HCT116 (cell line): ENCODE results near the gene NDUFV3. TPM values are rescaled to one million over a fixed set of nuclear protein-coding genes. Genes with fewer than 3 reads are reported as not detected.

Experiments
- ATAC-seq: fragments of 200-7000 bp; cut with Tn5 transposase; 2 replicates; pipeline ENCODE4 v1.9.1; 2020; ENCODE audit warnings: mild to moderate bottlenecking, moderate library complexity
- BruUV-seq: library from RNA; stranded (reverse); fragments of 400-500 nt; replicated peaks from 2 replicates; lab custom pipeline; 2021; lab: Mats Ljungman, UMichigan
- CTCF ChIA-PET: fragments of 300-600 bp; sonication (Branson Sonifier 250); formaldehyde crosslinking; loops from one replicate; lab custom pipeline; 2021; ENCODE audit warnings: antibody characterized with exemption; lab: Charles Lee
- POLR2A ChIA-PET: fragments of 300-600, 350-600 bp; sonication (Branson Sonifier 250); formaldehyde crosslinking; loops from one replicate; lab custom pipeline; 2021; ENCODE audit warnings: antibody characterized with exemption; lab: Charles Lee
- RAD21 ChIA-PET, 2 experiments: fragments of 300-600 bp; sonication (Branson Sonifier 250); formaldehyde crosslinking; loops; one replicate each; lab custom pipeline; 2023; ENCODE audit warnings: low total read pairs in 2 of 2; ENCODE audit not compliant: uncharacterized antibody in 2 of 2, unreplicated experiment in 2 of 2, low non-redundant PET in 1 of 2; lab: Charles Lee
- DNase-seq: peaks from one replicate; pipeline ENCODE4 v3.0.0-alpha.2; 2010; ENCODE audit warnings: low read depth, low spot score
- H2AFZ ChIP-seq: fragments of 200-600 bp; shearing (Covaris generic), sonication (generic); 2 replicates; pipeline ENCODE4 v1.6.1; 2017; ENCODE audit warnings: low read depth, mixed run types, mixed read lengths, antibody characterized with exemption, low read length; ENCODE audit not compliant: poor library complexity, severe bottlenecking
- H3K27ac ChIP-seq: 2 replicates; pipeline ENCODE4 v1.5.1; 2012; ENCODE audit warnings: low read depth, low read length
- H3K27me3 ChIP-seq: fragments of 200-600 bp; sonication (generic); 2 replicates; pipeline ENCODE4 v1.6.1; 2016; ENCODE audit warnings: mixed run types, low read length, mixed read lengths; ENCODE audit not compliant: insufficient read depth
- H3K36me3 ChIP-seq, 2 experiments: fragments of 200-500 bp in 1 of 2; fragments of 200-600 bp in 1 of 2; sonication (Bioruptor generic) in 1 of 2; sonication (generic) in 1 of 2; 2 replicates each; pipeline versions ENCODE4 v1.5.1 to v1.6.1; 2014 to 2016; ENCODE audit warnings: low read length in 2 of 2, inconsistent platforms in 1 of 2, mixed read lengths in 1 of 2, mixed run types in 1 of 2; ENCODE audit not compliant: insufficient read depth in 2 of 2, control insufficient read depth in 1 of 2
- H3K4me1 ChIP-seq, 2 experiments: fragments of 200-600 bp in 1 of 2; sonication (generic) in 1 of 2; 2 replicates each; pipeline versions ENCODE4 v1.5.1 to v1.6.1; 2012 to 2017; ENCODE audit warnings: low read length in 2 of 2, inconsistent platforms in 1 of 2, mild to moderate bottlenecking in 1 of 2, mixed read lengths in 1 of 2, mixed run types in 1 of 2, moderate library complexity in 1 of 2; ENCODE audit not compliant: insufficient read depth in 2 of 2, control insufficient read depth in 1 of 2
- H3K4me2 ChIP-seq: fragments of 200-600 bp; sonication (generic); 2 replicates; pipeline ENCODE4 v1.6.1; 2017; ENCODE audit warnings: mixed run types, low read length, mixed read lengths
- H3K4me3 ChIP-seq, 2 experiments: fragments of 200-600 bp in 1 of 2; sonication (generic) in 1 of 2; replicated peaks in 1 of 2; 2 replicates each; pipeline ENCODE4 v1.5.1; 2011 to 2016; ENCODE audit warnings: low read length in 2 of 2, control low read depth in 1 of 2, low read depth in 1 of 2, mild to moderate bottlenecking in 1 of 2, mixed read lengths in 1 of 2, mixed run types in 1 of 2
- H3K79me2 ChIP-seq: fragments of 200-600 bp; sonication (generic); 2 replicates; pipeline ENCODE4 v1.6.1; 2017; ENCODE audit warnings: mild to moderate bottlenecking, mixed run types, low read length, moderate library complexity, mixed read lengths; ENCODE audit not compliant: insufficient read depth
- H3K9ac ChIP-seq: fragments of 200-600 bp; sonication (generic); 2 replicates; pipeline ENCODE4 v1.6.1; 2016; ENCODE audit warnings: low read length, mixed read lengths
- H3K9me2 ChIP-seq: fragments of 200-600 bp; sonication (generic), shearing (Covaris generic); 2 replicates; pipeline ENCODE4 v1.6.1; 2017; ENCODE audit warnings: mixed run types, mild to moderate bottlenecking, moderate library complexity; ENCODE audit not compliant: insufficient read depth
- H3K9me3 ChIP-seq, 2 experiments: fragments of 200-500 bp in 1 of 2; fragments of 200-600 bp in 1 of 2; sonication (Bioruptor generic) in 1 of 2; sonication (generic) in 1 of 2; 2 replicates each; pipeline ENCODE4 v1.6.1; 2014 to 2017; ENCODE audit warnings: low read length in 2 of 2, mixed read lengths in 2 of 2, inconsistent platforms in 1 of 2, low read depth in 1 of 2, mild to moderate bottlenecking in 1 of 2, mixed run types in 1 of 2, moderate library complexity in 1 of 2; ENCODE audit not compliant: control insufficient read depth in 1 of 2, insufficient read depth in 1 of 2
- H4K20me1 ChIP-seq: fragments of 200-600 bp; sonication (generic), shearing (Covaris generic); 2 replicates; pipeline ENCODE4 v1.6.1; 2017; ENCODE audit warnings: mixed run types, mild to moderate bottlenecking, moderate library complexity; ENCODE audit not compliant: insufficient read depth
- CBX3 ChIP-seq: IDR thresholded peaks from 2 replicates; pipeline ENCODE4 v1.6.1; 2012; ENCODE audit warnings: low read depth
- CEBPB ChIP-seq: IDR thresholded peaks from 2 replicates; pipeline ENCODE4 v1.6.1; 2012; ENCODE audit warnings: low read depth
- CTCF ChIP-seq, 3 experiments: fragments of 200-600 bp in 1 of 3; sonication (generic) in 1 of 3; IDR thresholded peaks in 2 of 3; conservative IDR thresholded peaks in 1 of 3; 2 replicates each; pipeline ENCODE4 v1.5.1; 2012 to 2017; ENCODE audit warnings: low read depth in 2 of 3, low read length in 2 of 3, antibody characterized with exemption in 1 of 3, borderline replicate concordance in 1 of 3, control low read depth in 1 of 3, mild to moderate bottlenecking in 1 of 3, mixed read lengths in 1 of 3, mixed run types in 1 of 3, moderate library complexity in 1 of 3; ENCODE audit not compliant: insufficient read depth in 1 of 3
- EGR1 ChIP-seq: IDR thresholded peaks from 2 replicates; pipeline ENCODE4 v1.6.1; 2012; ENCODE audit warnings: low read depth
- ELF1 ChIP-seq: IDR thresholded peaks from 2 replicates; pipeline ENCODE4 v1.6.1; 2012; ENCODE audit warnings: low read depth, borderline replicate concordance
- EZH2 ChIP-seq: fragments of 200-600 bp; sonication (generic); IDR thresholded peaks from 2 replicates; pipeline ENCODE4 v1.6.1; 2017; ENCODE audit warnings: antibody characterized with exemption, mixed run types
- JUND ChIP-seq: IDR thresholded peaks from 2 replicates; pipeline ENCODE4 v1.6.1; 2012
- POLR2A ChIP-seq: IDR thresholded peaks from 2 replicates; pipeline ENCODE4 v1.7.0; 2011; ENCODE audit warnings: borderline replicate concordance; ENCODE audit not compliant: insufficient read depth, insufficient read length; ENCODE audit errors: extremely low read depth
- POLR2AphosphoS5 ChIP-seq: IDR thresholded peaks from 2 replicates; pipeline ENCODE4 v1.6.1; 2011; ENCODE audit warnings: mild to moderate bottlenecking, low read depth, low read length, moderate library complexity
- SIN3A ChIP-seq: IDR thresholded peaks from 2 replicates; pipeline ENCODE4 v1.6.1; 2012; ENCODE audit warnings: low read depth
- SP1 ChIP-seq: IDR thresholded peaks from 2 replicates; pipeline ENCODE4 v1.6.1; 2012; ENCODE audit warnings: low read depth
- SRF ChIP-seq: IDR thresholded peaks from 2 replicates; pipeline ENCODE4 v1.6.1; 2012; ENCODE audit warnings: low read depth
- TCF7L2 ChIP-seq: IDR thresholded peaks from 2 replicates; pipeline ENCODE4 v1.7.0; 2011; ENCODE audit warnings: borderline replicate concordance, inconsistent platforms; ENCODE audit not compliant: insufficient read depth, insufficient read length; ENCODE audit errors: extremely low read depth
- YY1 ChIP-seq: IDR thresholded peaks from 2 replicates; pipeline ENCODE4 v1.6.1; 2011; ENCODE audit warnings: low read length, low read depth, moderate library complexity, mild to moderate bottlenecking; ENCODE audit not compliant: insufficient replicate concordance; ENCODE audit errors: extremely low read depth
- ZBTB33 ChIP-seq: IDR thresholded peaks from 2 replicates; pipeline ENCODE4 v1.6.1; 2011; ENCODE audit warnings: mild to moderate bottlenecking, low read length, moderate library complexity; ENCODE audit not compliant: insufficient replicate concordance; ENCODE audit errors: extremely low read depth
- ZFX ChIP-seq: fragments of 450-650 bp; IDR thresholded peaks from 2 replicates; pipeline ENCODE4 v1.6.1; 2017
- ZNF274 ChIP-seq: fragments of 200-500 bp; sonication (Bioruptor generic); IDR thresholded peaks from 2 replicates; pipeline ENCODE4 v1.6.1; 2014; ENCODE audit warnings: mild to moderate bottlenecking, low read depth, low read length, inconsistent platforms
- intact Hi-C: fragments of 100-400 bp; cut with micrococcal nuclease; formaldehyde crosslinking; loops from 2 replicates; pipeline ENCODE4 v1.10.0; 2022
- total RNA-seq: library from RNA; stranded (reverse); gene quantifications from one replicate; pipeline ENCODE4 v1.2.1, GENCODE V29; 2021; ENCODE audit not compliant: unreplicated experiment
- TF ChIP-seq, protein P1 (sequence below): IDR thresholded peaks from 2 replicates; pipeline ENCODE4 v1.6.1; 2012; ENCODE audit warnings: low read depth
- TF ChIP-seq, protein P2 (sequence below): IDR thresholded peaks from 2 replicates; pipeline ENCODE4 v1.6.1; 2012
- TF ChIP-seq, protein P3 (sequence below): IDR thresholded peaks from 2 replicates; pipeline ENCODE4 v1.6.1; 2012

The NDUFV3 gene
- total RNA-seq, 1 experiment from 2014 or later, result 35.2 TPM

DNA sequence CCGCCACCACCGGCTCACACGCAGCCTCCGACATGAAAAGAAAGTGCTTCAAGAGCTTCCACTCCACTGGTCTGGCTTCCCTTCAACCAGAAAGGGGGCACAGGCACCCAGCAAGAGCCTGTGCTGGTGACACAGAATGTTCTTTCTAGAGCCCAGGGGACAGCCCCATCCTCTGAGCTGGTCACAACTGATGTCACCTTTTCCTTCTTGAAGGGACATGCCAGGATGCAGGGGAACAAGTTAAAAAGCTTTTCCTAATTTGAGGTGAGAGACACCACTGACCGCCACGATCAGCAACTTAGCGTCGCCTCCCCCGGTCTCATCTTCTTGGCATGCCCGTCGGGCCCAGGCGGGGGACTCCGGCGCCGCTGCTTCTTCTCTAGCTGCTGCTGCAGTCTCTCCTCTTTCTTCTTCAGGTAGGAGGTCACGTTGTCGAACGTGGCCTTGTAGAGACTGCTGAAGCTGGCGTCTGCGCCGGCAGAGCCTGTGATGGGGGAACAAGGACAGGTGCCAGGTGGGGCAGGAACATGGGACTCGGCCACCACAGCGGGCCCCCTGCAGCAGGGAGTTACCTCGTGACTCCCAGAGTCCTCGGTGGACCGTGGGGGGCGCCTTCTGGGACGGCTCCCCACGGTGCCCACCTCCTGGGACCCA is 43.2 kb upstream of the NDUFV3 start:
- CTCF ChIA-PET, result no interaction called here
- TF ChIP-seq ELF1 (no peak), CTCF (IDR thresholded peaks at IDR 0.05 in 2 of 3, conservative IDR thresholded peaks at IDR 0.05 in 1 of 3; ENCODE audit: borderline replicate concordance in 1 of 3, insufficient read depth in 1 of 3, low read depth in 2 of 3, low read length in 2 of 3) (no peak), JUND (no peak), YY1 (no peak), SRF (no peak), TCF7L2 (no peak), POLR2AphosphoS5 (no peak), CBX3 (no peak), SP1 (no peak), SIN3A (no peak), ZBTB33 (no peak), CEBPB (no peak), POLR2A (no peak), EZH2 (no peak), EGR1 (no peak), ZNF274 (no peak), ZFX (no peak)
- TF ChIP-seq, protein P1, sequence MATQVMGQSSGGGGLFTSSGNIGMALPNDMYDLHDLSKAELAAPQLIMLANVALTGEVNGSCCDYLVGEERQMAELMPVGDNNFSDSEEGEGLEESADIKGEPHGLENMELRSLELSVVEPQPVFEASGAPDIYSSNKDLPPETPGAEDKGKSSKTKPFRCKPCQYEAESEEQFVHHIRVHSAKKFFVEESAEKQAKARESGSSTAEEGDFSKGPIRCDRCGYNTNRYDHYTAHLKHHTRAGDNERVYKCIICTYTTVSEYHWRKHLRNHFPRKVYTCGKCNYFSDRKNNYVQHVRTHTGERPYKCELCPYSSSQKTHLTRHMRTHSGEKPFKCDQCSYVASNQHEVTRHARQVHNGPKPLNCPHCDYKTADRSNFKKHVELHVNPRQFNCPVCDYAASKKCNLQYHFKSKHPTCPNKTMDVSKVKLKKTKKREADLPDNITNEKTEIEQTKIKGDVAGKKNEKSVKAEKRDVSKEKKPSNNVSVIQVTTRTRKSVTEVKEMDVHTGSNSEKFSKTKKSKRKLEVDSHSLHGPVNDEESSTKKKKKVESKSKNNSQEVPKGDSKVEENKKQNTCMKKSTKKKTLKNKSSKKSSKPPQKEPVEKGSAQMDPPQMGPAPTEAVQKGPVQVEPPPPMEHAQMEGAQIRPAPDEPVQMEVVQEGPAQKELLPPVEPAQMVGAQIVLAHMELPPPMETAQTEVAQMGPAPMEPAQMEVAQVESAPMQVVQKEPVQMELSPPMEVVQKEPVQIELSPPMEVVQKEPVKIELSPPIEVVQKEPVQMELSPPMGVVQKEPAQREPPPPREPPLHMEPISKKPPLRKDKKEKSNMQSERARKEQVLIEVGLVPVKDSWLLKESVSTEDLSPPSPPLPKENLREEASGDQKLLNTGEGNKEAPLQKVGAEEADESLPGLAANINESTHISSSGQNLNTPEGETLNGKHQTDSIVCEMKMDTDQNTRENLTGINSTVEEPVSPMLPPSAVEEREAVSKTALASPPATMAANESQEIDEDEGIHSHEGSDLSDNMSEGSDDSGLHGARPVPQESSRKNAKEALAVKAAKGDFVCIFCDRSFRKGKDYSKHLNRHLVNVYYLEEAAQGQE, result no peak
- TF ChIP-seq, protein P2, sequence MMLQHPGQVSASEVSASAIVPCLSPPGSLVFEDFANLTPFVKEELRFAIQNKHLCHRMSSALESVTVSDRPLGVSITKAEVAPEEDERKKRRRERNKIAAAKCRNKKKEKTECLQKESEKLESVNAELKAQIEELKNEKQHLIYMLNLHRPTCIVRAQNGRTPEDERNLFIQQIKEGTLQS, result no peak
- TF ChIP-seq, protein P3, sequence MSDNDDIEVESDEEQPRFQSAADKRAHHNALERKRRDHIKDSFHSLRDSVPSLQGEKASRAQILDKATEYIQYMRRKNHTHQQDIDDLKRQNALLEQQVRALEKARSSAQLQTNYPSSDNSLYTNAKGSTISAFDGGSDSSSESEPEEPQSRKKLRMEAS, result no peak
- Histone ChIP-seq H3K36me3 (peaks cover 28 to 74% of the 10 kb centered on the region in 2 experiments), H3K4me2 (no peak overlapping the region), H4K20me1 (peaks cover 10% of the 10 kb centered on the region; the same call in 1 of the 2 replicates), H3K9ac (no peak overlapping the region), H3K4me3 (no peak overlapping the region), H3K27me3 (no peaks in the 10 kb centered on the region), H3K27ac (no peak overlapping the region), H3K79me2 (peaks cover 94% of the 10 kb centered on the region), H2AFZ (no peak overlapping the region), H3K9me3 (no peaks in the 10 kb centered on the region), H3K4me1 (no peaks in the 10 kb centered on the region), H3K9me2 (no peaks in the 10 kb centered on the region)
- intact Hi-C loops, result no loop called here
- RAD21 ChIA-PET, result no interaction called here
- ATAC-seq (no peak), DNase-seq (no peak)
- no TSS peak for BruUV-seq
- POLR2A ChIA-PET, result no interaction called here
